ENCODE data around the gene DIPK1C. TPM values are rescaled to one million over a fixed set of nuclear protein-coding genes. Genes with fewer than 3 reads are reported as not detected.

The DIPK1C gene
- total RNA-seq, 2 donors from 2014 or later = not detected

- peak within 1 kb of the TSS; percentile 93 to 96 for H3K27ac Mint-ChIP-seq
- no peaks in the 10 kb centered on the region for H3K9me3 Mint-ChIP-seq
- no peaks in the 10 kb centered on the region for H3K27me3 Mint-ChIP-seq
- H3K36me3 Mint-ChIP-seq = no peaks in the 10 kb centered on the region
- H3K4me3 Mint-ChIP-seq = peak within 1 kb of the TSS; percentile 85
- DNase-seq (ENCODE audit: low spot score) = peak; percentile 100
- peaks cover 38 to 46% of the 10 kb centered on the region in 2 donors for H3K4me1 Mint-ChIP-seq (ENCODE audit: low read depth in 2 of 2)
- peak; percentile 91 to 94 for ATAC-seq
Measured at GRCh38 chr18:74495581-74496507, 38.7 kb upstream of the DIPK1C start, which contains the start of gene CNDP2. TSS of gene CNDP2 (plus strand) at chr18:74496363. CDS start at chr18:74499974, 3,611 bp downstream.

- Mint-ChIP-seq H3K4me1 (ENCODE audit: low read depth in 2 of 2) (peaks cover 30 to 36% of the 10 kb centered on the region in 2 donors), H3K9me3 (no peaks in the 10 kb centered on the region), H3K4me3 (peak overlapping the region; percentile 38), H3K36me3 (no peaks in the 10 kb centered on the region), H3K27me3 (no peaks in the 10 kb centered on the region), H3K27ac (no peak overlapping the region)
- ATAC-seq = no peak
- DNase-seq (ENCODE audit: low spot score) = no peak
Measured at GRCh38 chr18:74494514-74494913, 37.4 kb upstream of the DIPK1C start.

DNA sequence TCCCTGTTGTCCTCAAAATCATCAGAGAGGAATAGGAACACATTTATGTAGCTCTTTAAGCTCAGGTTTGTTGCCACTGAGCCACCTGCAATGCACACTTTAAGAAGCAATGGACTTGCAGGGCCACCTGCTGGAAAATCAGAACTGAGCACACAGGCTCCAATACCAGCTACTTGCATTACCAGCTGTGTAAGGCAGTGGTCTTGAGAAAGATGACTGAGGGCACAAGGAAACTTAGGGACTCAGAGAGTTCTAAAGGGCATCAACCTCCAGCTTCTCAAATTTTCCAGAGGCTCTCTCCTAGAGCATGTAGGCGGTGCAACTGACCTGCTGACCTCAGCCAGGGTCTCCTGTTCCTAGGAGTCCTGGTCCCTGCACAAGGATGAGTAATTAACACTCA, 36.6 kb upstream of the DIPK1C start:
- H3K27me3 Mint-ChIP-seq = peaks cover 0 to 3% of the 10 kb centered on the region in 2 donors
- ATAC-seq (no peak), DNase-seq (ENCODE audit: low spot score) (no peak)
- H3K27ac Mint-ChIP-seq = no peak overlapping the region
- peaks cover 24 to 28% of the 10 kb centered on the region in 2 donors for H3K4me1 Mint-ChIP-seq (ENCODE audit: low read depth in 2 of 2)
- H3K4me3 Mint-ChIP-seq = no peak overlapping the region
- no peaks in the 10 kb centered on the region for H3K36me3 Mint-ChIP-seq
- no peaks in the 10 kb centered on the region for H3K9me3 Mint-ChIP-seq

- Mint-ChIP-seq H3K27me3 (peaks cover 0 to 3% of the 10 kb centered on the region in 2 donors), H3K9me3 (no peaks in the 10 kb centered on the region), H3K27ac (no peak overlapping the region), H3K4me3 (no peak overlapping the region), H3K36me3 (no peaks in the 10 kb centered on the region), H3K4me1 (ENCODE audit: low read depth in 2 of 2) (peaks cover 12 to 14% of the 10 kb centered on the region in 2 donors)
- DNase-seq (ENCODE audit: low spot score) (no peak), ATAC-seq (no peak)
Measured at GRCh38 chr18:74492259-74492658, 35.2 kb upstream of the DIPK1C start.

GRCh38 chr18:74489676-74490075, 32.6 kb upstream of the DIPK1C start:
- Mint-ChIP-seq H3K4me1 (ENCODE audit: low read depth in 2 of 2) (peaks cover 3 to 10% of the 10 kb centered on the region in 2 donors), H3K36me3 (no peaks in the 10 kb centered on the region), H3K9me3 (no peaks in the 10 kb centered on the region), H3K4me3 (no peak overlapping the region), H3K27ac (no peak overlapping the region), H3K27me3 (peaks cover 0 to 3% of the 10 kb centered on the region in 2 donors)
- ATAC-seq (no peak), DNase-seq (ENCODE audit: low spot score) (no peak)

DNA sequence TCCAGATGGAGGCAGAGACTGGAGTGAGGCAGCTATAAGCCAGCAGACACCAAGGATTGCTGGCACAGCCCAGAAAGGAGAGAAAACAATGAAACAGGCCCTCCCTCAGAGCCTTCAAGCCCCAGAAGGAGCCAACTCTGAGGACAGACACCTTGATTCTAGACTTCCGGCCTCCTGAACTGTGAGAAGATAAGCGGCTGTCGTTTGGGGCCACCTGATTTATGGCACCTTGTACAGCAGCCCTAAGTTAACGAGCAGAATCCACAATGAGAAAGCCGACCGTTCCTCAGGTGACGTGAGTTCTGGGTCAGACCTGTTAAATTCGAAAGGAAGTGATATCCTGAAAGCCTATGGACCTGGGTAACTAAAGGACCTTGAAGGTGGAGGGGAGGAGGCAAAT, 31.8 kb upstream of the DIPK1C start:
- Mint-ChIP-seq H3K27me3 (peaks cover 0 to 3% of the 10 kb centered on the region in 2 donors), H3K4me3 (no peak overlapping the region), H3K36me3 (no peaks in the 10 kb centered on the region), H3K9me3 (no peaks in the 10 kb centered on the region), H3K27ac (no peak overlapping the region), H3K4me1 (ENCODE audit: low read depth in 2 of 2) (peaks cover 4 to 12% of the 10 kb centered on the region in 2 donors)
- no peak for DNase-seq (ENCODE audit: low spot score)
- ATAC-seq = no peak

DNA sequence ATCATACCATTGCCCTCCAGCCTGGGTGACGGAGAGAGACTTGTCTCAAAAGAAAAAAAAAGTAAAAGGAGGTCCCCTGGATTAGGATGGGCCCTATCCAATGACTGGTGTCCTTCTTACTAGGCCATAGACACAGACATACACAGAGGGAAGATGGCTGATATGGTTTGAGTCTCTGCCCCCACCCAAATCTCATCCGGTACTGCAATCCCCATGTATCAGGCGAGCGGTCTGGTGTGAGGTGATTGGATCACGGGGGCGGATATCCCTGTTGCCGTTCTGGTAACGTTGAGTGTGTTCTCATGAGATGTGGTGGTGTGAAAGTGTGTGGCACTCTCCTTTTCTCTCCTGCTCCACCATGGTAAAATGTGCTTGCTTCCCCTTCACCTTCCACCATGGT, 31.2 kb upstream of the DIPK1C start:
- ATAC-seq = no peak
- DNase-seq (ENCODE audit: low spot score) = no peak

GRCh38 chr18:74486119-74486849, 29.2 kb upstream of the DIPK1C start:
- DNase-seq (ENCODE audit: low spot score) (no peak), ATAC-seq (peak in 1 of 2 donors; percentile 49)
- H3K9me3 Mint-ChIP-seq = no peaks in the 10 kb centered on the region
- no peaks in the 10 kb centered on the region for H3K36me3 Mint-ChIP-seq
- no peak overlapping the region for H3K27ac Mint-ChIP-seq
- H3K27me3 Mint-ChIP-seq = peaks cover 0 to 6% of the 10 kb centered on the region in 2 donors
- peaks cover 4 to 12% of the 10 kb centered on the region in 2 donors for H3K4me1 Mint-ChIP-seq (ENCODE audit: low read depth in 2 of 2)
- no peak overlapping the region for H3K4me3 Mint-ChIP-seq

More for the DNA sequence above, 31.2 kb upstream of the DIPK1C start:
- Mint-ChIP-seq H3K4me3 (no peak overlapping the region), H3K4me1 (ENCODE audit: low read depth in 2 of 2) (peaks cover 4 to 12% of the 10 kb centered on the region in 2 donors), H3K9me3 (no peaks in the 10 kb centered on the region), H3K27me3 (peaks cover 0 to 3% of the 10 kb centered on the region in 2 donors), H3K36me3 (no peaks in the 10 kb centered on the region), H3K27ac (no peak overlapping the region)

- no peaks in the 10 kb centered on the region for H3K9me3 Mint-ChIP-seq
- H3K27ac Mint-ChIP-seq = no peak overlapping the region
- peaks cover 4 to 12% of the 10 kb centered on the region in 2 donors for H3K4me1 Mint-ChIP-seq (ENCODE audit: low read depth in 2 of 2)
- DNase-seq (ENCODE audit: low spot score) (no peak), ATAC-seq (no peak)
- H3K4me3 Mint-ChIP-seq = no peak overlapping the region
- peaks cover 0 to 3% of the 10 kb centered on the region in 2 donors for H3K27me3 Mint-ChIP-seq
- H3K36me3 Mint-ChIP-seq = no peaks in the 10 kb centered on the region
Measured at GRCh38 chr18:74482697-74483096, 25.6 kb upstream of the DIPK1C start.

- Mint-ChIP-seq H3K27me3 (peaks cover 0 to 5% of the 10 kb centered on the region in 2 donors), H3K9me3 (no peaks in the 10 kb centered on the region), H3K27ac (no peak overlapping the region), H3K4me3 (no peak overlapping the region), H3K4me1 (ENCODE audit: low read depth in 2 of 2) (peaks cover 4 to 7% of the 10 kb centered on the region in 2 donors), H3K36me3 (no peaks in the 10 kb centered on the region)
- no peak for DNase-seq (ENCODE audit: low spot score)
- no peak for ATAC-seq
Measured at GRCh38 chr18:74480149-74480651, 23.1 kb upstream of the DIPK1C start.

- no peak overlapping the region for H3K4me3 Mint-ChIP-seq
- no peak overlapping the region for H3K27ac Mint-ChIP-seq
- peaks cover 0 to 5% of the 10 kb centered on the region in 2 donors for H3K27me3 Mint-ChIP-seq
- H3K9me3 Mint-ChIP-seq = no peaks in the 10 kb centered on the region
- no peaks in the 10 kb centered on the region for H3K36me3 Mint-ChIP-seq
- DNase-seq (ENCODE audit: low spot score) = no peak
- no peak for ATAC-seq
- peaks cover under 1 to 1% of the 10 kb centered on the region in 2 donors for H3K4me1 Mint-ChIP-seq (ENCODE audit: low read depth in 2 of 2)
Measured at GRCh38 chr18:74479486-74480148, 22.5 kb upstream of the DIPK1C start.

GRCh38 chr18:74478880-74479279, 21.8 kb upstream of the DIPK1C start:
- DNase-seq (ENCODE audit: low spot score) (no peak), ATAC-seq (no peak)
- Mint-ChIP-seq H3K36me3 (no peaks in the 10 kb centered on the region), H3K9me3 (no peaks in the 10 kb centered on the region), H3K27me3 (peaks cover 0 to 5% of the 10 kb centered on the region in 2 donors), H3K4me3 (no peak overlapping the region), H3K27ac (no peak overlapping the region), H3K4me1 (ENCODE audit: low read depth in 2 of 2) (no peaks in the 10 kb centered on the region)

DNA sequence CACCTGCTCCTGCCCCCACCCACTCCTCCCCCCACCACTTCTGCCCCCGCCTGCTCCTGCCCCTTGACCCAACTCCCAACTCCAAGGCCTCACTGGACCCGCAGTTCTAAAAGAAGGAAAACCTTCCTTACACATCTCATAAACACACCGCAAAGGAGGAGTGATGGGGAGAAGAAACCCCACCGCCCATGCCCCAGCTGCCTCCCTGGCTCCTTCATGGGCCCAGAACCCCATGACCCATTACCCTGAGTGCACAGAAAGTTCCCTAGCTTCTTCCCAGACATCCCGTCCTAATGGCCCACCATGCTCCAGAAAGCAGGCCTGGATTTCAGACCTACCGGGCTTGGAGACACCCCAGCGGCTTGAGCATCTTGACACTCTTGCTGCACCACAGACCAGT, 21.2 kb upstream of the DIPK1C start:
- Mint-ChIP-seq H3K9me3 (no peaks in the 10 kb centered on the region), H3K27me3 (peaks cover 0 to 5% of the 10 kb centered on the region in 2 donors), H3K4me1 (ENCODE audit: low read depth in 2 of 2) (no peaks in the 10 kb centered on the region), H3K36me3 (no peaks in the 10 kb centered on the region), H3K27ac (no peak overlapping the region), H3K4me3 (no peak overlapping the region)
- ATAC-seq = no peak
- DNase-seq (ENCODE audit: low spot score) = no peak

All from natural killer cell treated with Interleukin-12 subunit alpha and Interleukin-12 subunit beta and Interleukin-15 and Interleukin-18, amount 100 ng/mL, for 72 hours (primary cell).